Ovary (tissue), 3 donors: ENCODE measurements around the gene SPEG.

Experiments
- POLR2A ChIP-seq: fragments of 450-650 bp; IDR thresholded peaks from one replicate; pipeline ENCODE4 v1.6.1; 2017; ENCODE audit warnings: antibody characterized with exemption, mild to moderate bottlenecking, moderate library complexity
- TF ChIP-seq, protein P1 (sequence below), 3 donors: fragments of 450-650 bp in 2 of 3; fragments of 200-600 bp in 1 of 3; IDR thresholded peaks; one replicate each; pipeline versions ENCODE4 v1.5.1 to v1.8.0; 2016 to 2022; ENCODE audit warnings: antibody characterized with exemption in 3 of 3, mild to moderate bottlenecking in 1 of 3
- donor health status: DM: no; HTN: no; CAD: no.

- TF ChIP-seq POLR2A = no peak
- TF ChIP-seq, protein P1, sequence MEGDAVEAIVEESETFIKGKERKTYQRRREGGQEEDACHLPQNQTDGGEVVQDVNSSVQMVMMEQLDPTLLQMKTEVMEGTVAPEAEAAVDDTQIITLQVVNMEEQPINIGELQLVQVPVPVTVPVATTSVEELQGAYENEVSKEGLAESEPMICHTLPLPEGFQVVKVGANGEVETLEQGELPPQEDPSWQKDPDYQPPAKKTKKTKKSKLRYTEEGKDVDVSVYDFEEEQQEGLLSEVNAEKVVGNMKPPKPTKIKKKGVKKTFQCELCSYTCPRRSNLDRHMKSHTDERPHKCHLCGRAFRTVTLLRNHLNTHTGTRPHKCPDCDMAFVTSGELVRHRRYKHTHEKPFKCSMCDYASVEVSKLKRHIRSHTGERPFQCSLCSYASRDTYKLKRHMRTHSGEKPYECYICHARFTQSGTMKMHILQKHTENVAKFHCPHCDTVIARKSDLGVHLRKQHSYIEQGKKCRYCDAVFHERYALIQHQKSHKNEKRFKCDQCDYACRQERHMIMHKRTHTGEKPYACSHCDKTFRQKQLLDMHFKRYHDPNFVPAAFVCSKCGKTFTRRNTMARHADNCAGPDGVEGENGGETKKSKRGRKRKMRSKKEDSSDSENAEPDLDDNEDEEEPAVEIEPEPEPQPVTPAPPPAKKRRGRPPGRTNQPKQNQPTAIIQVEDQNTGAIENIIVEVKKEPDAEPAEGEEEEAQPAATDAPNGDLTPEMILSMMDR (IDR thresholded peaks at IDR 0.05) = no peak
Measured at GRCh38 chr2:219464286-219465032, 29.8 kb downstream of the SPEG start.
